Suppressor macrophage treated with lipopolysaccharide for 1 hour (primary cell): ENCODE measurements around the gene ADD2.

Experiments
- DNase-seq, 3 donors: peaks; one replicate each; pipeline ENCODE4 v3.0.0-alpha.2; 2020 to 2022

Gene ADD2

GRCh38 chr2:70697603-70698383 lies 70.2 kb downstream of the ADD2 start:
- DNase-seq = no peak

GRCh38 chr2:70696142-70696541 lies 71.9 kb downstream of the ADD2 start:
- DNase-seq = no peak

GRCh38 chr2:70692256-70692655 lies 75.7 kb downstream of the ADD2 start:
- DNase-seq = no peak

- DNase-seq = no peak
Measured at GRCh38 chr2:70691497-70692140, 76.4 kb downstream of the ADD2 start.

GRCh38 chr2:70690846-70691245 lies 77.2 kb downstream of the ADD2 start:
- no peak for DNase-seq

- DNase-seq = no peak
Measured at GRCh38 chr2:70688427-70688826, 79.6 kb downstream of the ADD2 start.

- DNase-seq = no peak
Measured at GRCh38 chr2:70687461-70687795, 80.6 kb downstream of the ADD2 start.

GRCh38 chr2:70686577-70687460 lies 81.2 kb downstream of the ADD2 start:
- peak; percentile 71 to 76 (median 73) for DNase-seq

- DNase-seq = peak in 2 of 3 donors; percentile 20 to 28
Measured at GRCh38 chr2:70685771-70686171, 82.2 kb downstream of the ADD2 start.

- DNase-seq = no peak
Measured at GRCh38 chr2:70684846-70685622, 83.0 kb downstream of the ADD2 start.

GRCh38 chr2:70683455-70683854 lies 84.5 kb downstream of the ADD2 start:
- no peak for DNase-seq

GRCh38 chr2:70680735-70681134 lies 87.3 kb downstream of the ADD2 start:
- no peak for DNase-seq

- DNase-seq = no peak
Measured at GRCh38 chr2:70679259-70679658, 88.7 kb downstream of the ADD2 start.

GRCh38 chr2:70678576-70679143 lies 89.3 kb downstream of the ADD2 start:
- DNase-seq = no peak

- no peak for DNase-seq
Measured at GRCh38 chr2:70676301-70677035, 91.5 kb downstream of the ADD2 start.

GRCh38 chr2:70675862-70676261 lies 92.1 kb downstream of the ADD2 start:
- DNase-seq = no peak

GRCh38 chr2:70674636-70675430 lies 93.2 kb downstream of the ADD2 start:
- no peak for DNase-seq

GRCh38 chr2:70673041-70673647 lies 94.9 kb downstream of the ADD2 start:
- no peak for DNase-seq

GRCh38 chr2:70671092-70671675 lies 96.8 kb downstream of the ADD2 start:
- no peak for DNase-seq

- no peak for DNase-seq
Measured at GRCh38 chr2:70670626-70671025, 97.4 kb downstream of the ADD2 start.
